ENCODE results near the gene OR8B12. TPM values are rescaled to one million over a fixed set of nuclear protein-coding genes. Genes with fewer than 3 reads are reported as not detected.
"Not testable (repeated sequence)": the region's sequence is repeated elsewhere in the genome, so short reads cannot be mapped to it uniquely, and the experiment has no call there.

The OR8B12 gene
- polyA plus RNA-seq, 3 donors, result not detected

- no peaks in the 10 kb centered on the region for H3K36me3 Mint-ChIP-seq
- TF ChIP-seq CTCF (IDR thresholded peaks at IDR 0.05), result no peak
These were observed 24.4 kb downstream of the OR8B12 start for GRCh38 chr11:124518989-124519451.

DNA sequence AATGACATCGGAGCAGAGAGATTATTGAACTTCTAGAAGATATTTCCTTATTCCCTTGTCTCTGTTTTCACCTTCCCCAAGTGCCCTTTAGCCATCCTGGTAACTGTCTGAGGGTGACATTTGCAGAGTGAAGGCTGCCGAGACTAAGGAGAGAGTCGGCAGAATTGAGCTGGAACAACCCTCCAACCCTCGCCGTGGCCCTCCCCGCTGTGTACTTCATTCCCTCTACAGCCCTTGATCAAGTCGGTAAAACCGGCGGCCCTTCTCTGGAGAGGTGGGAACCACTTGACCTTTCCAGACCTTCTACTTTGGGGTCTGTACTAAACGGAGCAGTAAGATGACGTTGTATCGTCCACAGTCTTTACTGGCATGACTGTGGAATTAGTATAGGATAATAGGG, 26.1 kb downstream of the OR8B12 start:
- no peaks in the 10 kb centered on the region for H4K20me1 ChIP-seq (ENCODE audit: insufficient read depth, low read length)
- H3K79me2 ChIP-seq (ENCODE audit: insufficient read depth, low read length), result no peaks in the 10 kb centered on the region
- intact Hi-C loops (cut with micrococcal nuclease), result no loop called here
- DNase-seq, result no peak
- no peak overlapping the region for H3K4me2 ChIP-seq (replicated peaks; ENCODE audit: extremely low read depth, low read length, poor library complexity, severe bottlenecking)
- H3K27me3 Mint-ChIP-seq (ENCODE audit: low read depth in 3 of 3), result peaks cover 0 to 3% (median 3%) of the 10 kb centered on the region in 3 donors
- H3K4me1 Mint-ChIP-seq, result peaks cover 2% of the 10 kb centered on the region
- H3K27me3 ChIP-seq (ENCODE audit: control insufficient read depth in 2 of 2, insufficient read depth in 2 of 2, low read length in 2 of 2), result no peaks in the 10 kb centered on the region
- no peaks in the 10 kb centered on the region for H3K36me3 ChIP-seq (replicated peaks in 1 of 2; ENCODE audit: control insufficient read depth in 1 of 2, insufficient read depth in 2 of 2, low read length in 2 of 2)
- H3K4me1 ChIP-seq (ENCODE audit: control insufficient read depth in 1 of 2, insufficient read depth in 2 of 2, low read length in 2 of 2), result peaks cover 6 to 14% of the 10 kb centered on the region in 2 donors
- TF ChIP-seq CTCF (IDR thresholded peaks at IDR 0.05), result no peak
- H3K27ac Mint-ChIP-seq, result peak overlapping the region in 1 of 7 donors; percentile 30
- H3K4me3 Mint-ChIP-seq, result no peak overlapping the region
- no peak overlapping the region for H3K4me3 ChIP-seq (replicated peaks in 1 of 3; ENCODE audit: low read depth in 2 of 3, low read length in 3 of 3)
- H2AFZ ChIP-seq (ENCODE audit: insufficient read depth, low read depth, low read length, poor library complexity, severe bottlenecking), result no peak overlapping the region
- no peak overlapping the region for H3K9ac ChIP-seq (ENCODE audit: insufficient read depth, low read length, poor library complexity, severe bottlenecking)
- H3K36me3 Mint-ChIP-seq, result no peaks in the 10 kb centered on the region
- 100% methylated on average over 3 of the region's 12 CpGs for WGBS (ENCODE audit: insufficient coverage)
- no peaks in the 10 kb centered on the region for H3K9me3 ChIP-seq (replicated peaks in 1 of 2; ENCODE audit: control insufficient read depth in 1 of 2, insufficient read depth in 1 of 2, low read length in 2 of 2)
- H3K9me3 Mint-ChIP-seq, result no peaks in the 10 kb centered on the region
- no peak overlapping the region for H3K27ac ChIP-seq (ENCODE audit: low read depth in 1 of 2, low read length in 2 of 2)

More at GRCh38 chr11:124518989-124519451, 24.4 kb downstream of the OR8B12 start:
- Histone ChIP-seq H3K4me1 (ENCODE audit: control insufficient read depth in 1 of 2, insufficient read depth in 2 of 2, low read length in 2 of 2) (peaks cover 6 to 10% of the 10 kb centered on the region in 2 donors), H3K4me3 (replicated peaks in 1 of 3; ENCODE audit: low read depth in 2 of 3, low read length in 3 of 3) (no peak overlapping the region), H3K79me2 (ENCODE audit: insufficient read depth, low read length) (no peaks in the 10 kb centered on the region), H3K27me3 (ENCODE audit: control insufficient read depth in 2 of 2, insufficient read depth in 2 of 2, low read length in 2 of 2) (no peaks in the 10 kb centered on the region), H3K9me3 (replicated peaks in 1 of 2; ENCODE audit: control insufficient read depth in 1 of 2, insufficient read depth in 1 of 2, low read length in 2 of 2) (no peaks in the 10 kb centered on the region), H4K20me1 (ENCODE audit: insufficient read depth, low read length) (no peaks in the 10 kb centered on the region), H3K36me3 (replicated peaks in 1 of 2; ENCODE audit: control insufficient read depth in 1 of 2, insufficient read depth in 2 of 2, low read length in 2 of 2) (no peaks in the 10 kb centered on the region), H3K9ac (ENCODE audit: insufficient read depth, low read length, poor library complexity, severe bottlenecking) (no peak overlapping the region), H2AFZ (ENCODE audit: insufficient read depth, low read depth, low read length, poor library complexity, severe bottlenecking) (no peak overlapping the region), H3K27ac (ENCODE audit: low read depth in 1 of 2, low read length in 2 of 2) (no peak overlapping the region), H3K4me2 (replicated peaks; ENCODE audit: extremely low read depth, low read length, poor library complexity, severe bottlenecking) (no peak overlapping the region)
- Mint-ChIP-seq H3K27ac (peak overlapping the region in 1 of 7 donors; percentile 27), H3K4me1 (peaks cover 2% of the 10 kb centered on the region), H3K4me3 (no peak overlapping the region), H3K9me3 (no peaks in the 10 kb centered on the region), H3K27me3 (ENCODE audit: low read depth in 3 of 3) (peaks cover 2 to 6% (median 3%) of the 10 kb centered on the region in 3 donors)
- DNase-seq, result peak; percentile 3 to 64 (median 17)
- intact Hi-C loops (cut with micrococcal nuclease), result no loop called here
- no CpG with 5 or more reads among the region's 3 CpGs for WGBS (ENCODE audit: insufficient coverage)

- H3K4me2 ChIP-seq (replicated peaks; ENCODE audit: extremely low read depth, low read length, poor library complexity, severe bottlenecking); H3K4me1 Mint-ChIP-seq; H4K20me1 ChIP-seq (ENCODE audit: insufficient read depth, low read length); H3K9me3 Mint-ChIP-seq; H3K27ac ChIP-seq (ENCODE audit: low read depth in 1 of 2, low read length in 2 of 2); H3K79me2 ChIP-seq (ENCODE audit: insufficient read depth, low read length); H3K9me3 ChIP-seq (replicated peaks in 1 of 2; ENCODE audit: control insufficient read depth in 1 of 2, insufficient read depth in 1 of 2, low read length in 2 of 2); H3K4me3 ChIP-seq (replicated peaks in 1 of 3; ENCODE audit: low read depth in 2 of 3, low read length in 3 of 3); H3K27me3 ChIP-seq (ENCODE audit: control insufficient read depth in 2 of 2, insufficient read depth in 2 of 2, low read length in 2 of 2); H3K27me3 Mint-ChIP-seq (ENCODE audit: low read depth in 3 of 3); H3K4me3 Mint-ChIP-seq; H3K36me3 ChIP-seq (replicated peaks in 1 of 2; ENCODE audit: control insufficient read depth in 1 of 2, insufficient read depth in 2 of 2, low read length in 2 of 2); H2AFZ ChIP-seq (ENCODE audit: insufficient read depth, low read depth, low read length, poor library complexity, severe bottlenecking); H3K36me3 Mint-ChIP-seq; intact Hi-C loops (cut with micrococcal nuclease); H3K9ac ChIP-seq (ENCODE audit: insufficient read depth, low read length, poor library complexity, severe bottlenecking): not testable (repeated sequence)
- peak overlapping the region in 2 of 7 donors; percentile 57 to 70 for H3K27ac Mint-ChIP-seq
- peaks cover 6 to 14% of the 10 kb centered on the region in 2 donors for H3K4me1 ChIP-seq (ENCODE audit: control insufficient read depth in 1 of 2, insufficient read depth in 2 of 2, low read length in 2 of 2)
- peak; percentile 28 to 79 (median 45) for DNase-seq
- 83% methylated on average over 1 of the region's 4 CpGs for WGBS (ENCODE audit: insufficient coverage)
These were observed 28.8 kb downstream of the OR8B12 start for GRCh38 chr11:124514675-124515074.

Measured in CD14-positive monocyte (primary cell).